Gastroesophageal sphincter (tissue), 4 donors: ENCODE results near the gene MKI67. TPM values are rescaled to one million over a fixed set of nuclear protein-coding genes. Genes with fewer than 3 reads are reported as not detected.

Experiments used
- ATAC-seq: fragments of 150-250 bp; one replicate; pipeline ENCODE4 v1.9.1; 2016; ENCODE audit warnings: mild to moderate bottlenecking, moderate library complexity
- H3K27ac ChIP-seq, 4 donors: fragments of 200-600 bp; sonication (generic) in 3 of 4; 1 replicate in 3 of 4; 2 replicates in 1 of 4; pipeline ENCODE4 v1.5.1; 2016 to 2019
- H3K27me3 ChIP-seq: fragments of 200-600 bp; sonication (generic); one replicate; pipeline ENCODE4 v1.5.1; 2019
- H3K36me3 ChIP-seq, 2 donors: fragments of 200-600 bp; sonication (generic); one replicate each; pipeline ENCODE4 v1.5.1; 2019; ENCODE audit warnings: control low read depth in 1 of 2
- H3K4me1 ChIP-seq, 3 donors: fragments of 200-600 bp; sonication (generic); 1 replicate in 2 of 3; 2 replicates in 1 of 3; pipeline ENCODE4 v1.5.1; 2016 to 2019; ENCODE audit warnings: control low read depth in 2 of 3
- H3K4me3 ChIP-seq, 2 donors: fragments of 200-600 bp; sonication (generic); one replicate each; pipeline ENCODE4 v1.5.1; 2019; ENCODE audit warnings: mild to moderate bottlenecking in 1 of 2, moderate library complexity in 1 of 2
- H3K9me3 ChIP-seq, 3 donors: fragments of 200-600 bp; sonication (generic); one replicate each; pipeline ENCODE4 v1.5.1; 2017 to 2019; ENCODE audit warnings: control low read depth in 2 of 3
- EP300 ChIP-seq: sonication (generic); formaldehyde crosslinking; IDR thresholded peaks from one replicate; pipeline ENCODE4 v1.6.1; 2017; ENCODE audit warnings: antibody characterized with exemption, mild to moderate bottlenecking
- POLR2A ChIP-seq, 2 donors: fragments of 450-650 bp; IDR thresholded peaks; one replicate each; pipeline ENCODE4 v1.6.1; 2017; ENCODE audit warnings: antibody characterized with exemption in 2 of 2, mild to moderate bottlenecking in 2 of 2, moderate library complexity in 1 of 2
- POLR2AphosphoS5 ChIP-seq: sonication (generic); formaldehyde crosslinking; IDR thresholded peaks from one replicate; pipeline ENCODE4 v1.6.1; 2017; ENCODE audit warnings: antibody characterized with exemption
- WGBS, 2 donors: methylation state at CpG; one replicate each; pipeline ENCODE4 v1.1.5; 2018; ENCODE audit warnings: low coverage in 1 of 2; 5-methylcytosine and 5-hydroxymethylcytosine counted together
- total RNA-seq, 4 donors: library from RNA; depleted of rRNA; stranded (reverse); fragments of >200 nt; gene quantifications; one replicate each; pipeline ENCODE4 v1.1.0, GENCODE V29; 2016
- TF ChIP-seq, protein P1 (sequence below), 4 experiments: fragments of 200-600 bp in 2 of 4; fragments of 450-650 bp in 2 of 4; sonication (generic) in 1 of 4; IDR thresholded peaks; one replicate each; pipeline ENCODE4 v1.5.1; 2017 to 2019; ENCODE audit warnings: antibody characterized with exemption in 4 of 4, mild to moderate bottlenecking in 2 of 4, moderate library complexity in 2 of 4

The MKI67 gene
- total RNA-seq, 4 donors from 2014 or later, result 0.31 to 1.9 (median 0.70) TPM

DNA sequence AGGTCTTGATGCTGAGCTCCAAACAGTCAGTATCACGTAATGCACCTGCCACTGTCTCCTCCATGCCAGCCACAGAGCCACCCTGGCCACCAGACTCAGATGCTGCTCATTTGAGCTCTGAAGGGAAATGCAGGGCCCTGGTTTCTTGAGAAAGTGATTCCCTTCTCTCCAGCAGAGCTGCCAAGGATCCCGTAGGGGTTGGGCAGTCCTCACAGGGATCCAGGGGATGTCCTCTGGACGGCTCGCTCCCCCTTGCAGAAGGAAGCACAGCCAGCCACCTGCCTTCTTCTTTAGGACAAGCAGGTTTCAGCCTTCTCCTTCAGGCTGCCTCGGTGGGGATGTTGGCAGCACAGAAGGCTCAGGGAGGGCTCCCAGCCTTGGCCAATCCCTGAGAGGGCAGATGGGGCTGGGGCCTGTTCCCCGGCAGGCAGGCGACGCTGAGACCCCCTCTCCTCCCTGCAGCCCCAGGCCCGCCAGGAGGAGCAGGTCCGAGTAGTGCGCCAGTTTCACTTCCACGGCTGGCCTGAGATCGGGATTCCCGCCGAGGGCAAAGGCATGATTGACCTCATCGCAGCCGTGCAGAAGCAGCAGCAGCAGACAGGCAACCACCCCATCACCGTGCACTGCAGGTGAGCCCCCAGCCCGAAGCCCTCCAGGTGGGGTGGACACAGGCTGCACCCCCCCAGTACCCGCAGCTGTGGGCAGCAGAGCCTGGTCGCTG is 48.9 kb downstream of the MKI67 start:
- peaks cover 0 to 73% of the 10 kb centered on the region in 2 donors for H3K36me3 ChIP-seq
- peaks cover 35% of the 10 kb centered on the region for H3K27me3 ChIP-seq
- WGBS, 2 donors, result 75% methylated on average over 6 of the region's 21 CpGs; no CpG with 5 or more reads in 1 of the 2 donors
- no peak overlapping the region for H3K27ac ChIP-seq
- no peak overlapping the region for H3K4me3 ChIP-seq
- TF ChIP-seq EP300 (no peak), POLR2A (IDR thresholded peaks at IDR 0.05) (no peak), POLR2AphosphoS5 (no peak)
- TF ChIP-seq, protein P1, sequence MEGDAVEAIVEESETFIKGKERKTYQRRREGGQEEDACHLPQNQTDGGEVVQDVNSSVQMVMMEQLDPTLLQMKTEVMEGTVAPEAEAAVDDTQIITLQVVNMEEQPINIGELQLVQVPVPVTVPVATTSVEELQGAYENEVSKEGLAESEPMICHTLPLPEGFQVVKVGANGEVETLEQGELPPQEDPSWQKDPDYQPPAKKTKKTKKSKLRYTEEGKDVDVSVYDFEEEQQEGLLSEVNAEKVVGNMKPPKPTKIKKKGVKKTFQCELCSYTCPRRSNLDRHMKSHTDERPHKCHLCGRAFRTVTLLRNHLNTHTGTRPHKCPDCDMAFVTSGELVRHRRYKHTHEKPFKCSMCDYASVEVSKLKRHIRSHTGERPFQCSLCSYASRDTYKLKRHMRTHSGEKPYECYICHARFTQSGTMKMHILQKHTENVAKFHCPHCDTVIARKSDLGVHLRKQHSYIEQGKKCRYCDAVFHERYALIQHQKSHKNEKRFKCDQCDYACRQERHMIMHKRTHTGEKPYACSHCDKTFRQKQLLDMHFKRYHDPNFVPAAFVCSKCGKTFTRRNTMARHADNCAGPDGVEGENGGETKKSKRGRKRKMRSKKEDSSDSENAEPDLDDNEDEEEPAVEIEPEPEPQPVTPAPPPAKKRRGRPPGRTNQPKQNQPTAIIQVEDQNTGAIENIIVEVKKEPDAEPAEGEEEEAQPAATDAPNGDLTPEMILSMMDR (IDR thresholded peaks at IDR 0.05), result no peak
- no peak for ATAC-seq
- H3K9me3 ChIP-seq, result no peaks in the 10 kb centered on the region
- no peaks in the 10 kb centered on the region for H3K4me1 ChIP-seq

DNA sequence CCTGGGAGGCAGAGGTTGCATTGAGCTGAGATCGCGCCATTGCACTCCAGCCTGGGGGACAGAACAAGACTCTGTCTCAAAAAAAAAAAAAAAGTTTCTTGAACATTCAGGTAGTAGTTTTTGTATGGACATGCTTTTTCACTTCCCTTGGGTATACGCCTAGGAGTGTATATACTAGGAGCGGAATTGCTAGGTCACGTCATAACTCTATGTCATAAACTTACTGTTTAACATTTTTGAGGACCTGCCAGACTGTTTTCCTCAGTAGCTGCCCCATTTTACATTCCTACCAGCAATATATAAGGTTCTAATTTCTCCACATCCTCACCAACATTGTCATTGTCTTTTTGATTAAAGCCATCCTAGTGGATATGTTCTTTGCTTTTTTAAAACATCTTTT is 51.6 kb downstream of the MKI67 start:
- Histone ChIP-seq H3K4me1 (no peaks in the 10 kb centered on the region), H3K27me3 (peaks cover 31% of the 10 kb centered on the region), H3K9me3 (no peaks in the 10 kb centered on the region), H3K27ac (no peak overlapping the region), H3K4me3 (no peak overlapping the region), H3K36me3 (peaks cover 0 to 87% of the 10 kb centered on the region in 2 donors)
- no peak for TF ChIP-seq POLR2AphosphoS5
- TF ChIP-seq EP300, result no peak
- TF ChIP-seq, protein P1 (IDR thresholded peaks at IDR 0.05), result no peak
- TF ChIP-seq POLR2A (IDR thresholded peaks at IDR 0.05), result no peak
- WGBS, 2 donors, result 83 to 88% methylated on average over 3 to 4 of the region's 5 CpGs
- no peak for ATAC-seq

GRCh38 chr10:128073890-128074289 is 52.3 kb downstream of the MKI67 start:
- no peak for ATAC-seq
- Histone ChIP-seq H3K27ac (no peak overlapping the region), H3K9me3 (no peaks in the 10 kb centered on the region), H3K4me1 (no peaks in the 10 kb centered on the region), H3K27me3 (peaks cover 26% of the 10 kb centered on the region), H3K36me3 (peaks cover 0 to 81% of the 10 kb centered on the region in 2 donors), H3K4me3 (no peak overlapping the region)
- 66 to 78% methylated on average over 2 of the region's 2 CpGs for WGBS, 2 donors
- no peak for TF ChIP-seq POLR2A (IDR thresholded peaks at IDR 0.05)
- TF ChIP-seq EP300, result no peak
- TF ChIP-seq, protein P1 (IDR thresholded peaks at IDR 0.05), result no peak
- TF ChIP-seq POLR2AphosphoS5, result no peak

DNA sequence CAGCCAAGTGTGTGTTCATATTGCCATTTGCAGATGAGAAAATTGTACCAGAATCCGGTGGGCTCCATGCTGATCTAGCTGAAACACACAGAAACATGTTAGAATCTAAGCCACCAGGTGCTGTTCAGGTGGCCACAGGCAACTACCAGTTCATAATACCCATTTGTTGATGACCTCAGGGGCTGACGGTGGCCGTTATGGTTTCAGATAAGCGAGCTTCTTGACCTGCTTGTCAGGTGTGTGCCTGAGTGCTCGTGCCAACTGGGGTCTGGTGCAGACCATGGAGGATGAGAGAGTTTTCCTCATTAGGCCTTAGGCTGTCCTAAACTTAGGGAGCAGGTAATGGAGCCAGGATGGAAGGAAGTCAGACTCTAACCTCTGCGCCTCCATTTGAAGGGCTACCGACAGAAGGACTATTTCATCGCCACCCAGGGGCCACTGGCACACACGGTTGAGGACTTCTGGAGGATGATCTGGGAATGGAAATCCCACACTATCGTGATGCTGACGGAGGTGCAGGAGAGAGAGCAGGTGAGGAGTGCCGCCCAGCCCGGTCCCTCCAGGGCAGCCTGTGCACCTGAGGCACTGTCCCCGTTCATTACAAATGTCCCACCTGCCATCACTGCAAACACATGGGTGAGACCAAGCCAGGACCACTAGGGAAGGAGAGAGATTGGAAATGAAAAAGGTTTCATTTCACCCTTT is 53.1 kb downstream of the MKI67 start:
- WGBS, 2 donors, result 88 to 95% methylated on average over 4 to 8 of the region's 14 CpGs
- Histone ChIP-seq H3K27ac (no peak overlapping the region), H3K4me1 (no peaks in the 10 kb centered on the region), H3K4me3 (no peak overlapping the region), H3K36me3 (peaks cover 0 to 81% of the 10 kb centered on the region in 2 donors), H3K27me3 (peaks cover 18% of the 10 kb centered on the region), H3K9me3 (no peaks in the 10 kb centered on the region)
- TF ChIP-seq POLR2AphosphoS5, result no peak
- no peak for TF ChIP-seq POLR2A (IDR thresholded peaks at IDR 0.05)
- no peak for TF ChIP-seq EP300
- TF ChIP-seq, protein P1 (IDR thresholded peaks at IDR 0.05), result no peak
- ATAC-seq, result no peak
